AG04450 (cell line): ENCODE data around the gene CGB2. TPM values are rescaled to one million over a fixed set of nuclear protein-coding genes. Genes with fewer than 3 reads are reported as not detected.

Experiments used
- CTCF ChIA-PET: fragments of 300-600, 350-600 bp; formaldehyde crosslinking; extraction: SDS; loops from one replicate; lab custom pipeline; 2022; ENCODE audit warnings: antibody characterized with exemption, inconsistent platforms; lab: Charles Lee
- POLR2A ChIA-PET: fragments of 350-600 bp; formaldehyde crosslinking; extraction: SDS; loops from one replicate; lab custom pipeline; 2021; ENCODE audit warnings: antibody characterized with exemption, inconsistent platforms; lab: Yijun Ruan, JAX
- DNase-seq: peaks from one replicate; pipeline ENCODE4 v3.0.0-alpha.2; 2011; ENCODE audit warnings: low read depth, low spot score
- H3K27ac ChIP-seq: one replicate; pipeline ENCODE4 v1.5.1; 2012; ENCODE audit warnings: low read depth, low read length, control low read depth
- H3K27me3 ChIP-seq: one replicate; pipeline ENCODE4 v1.6.0; 2012; ENCODE audit warnings: low read length; ENCODE audit not compliant: control insufficient read depth, insufficient read depth
- H3K4me3 ChIP-seq: 2 replicates; pipeline ENCODE4 v1.5.1; 2011; ENCODE audit warnings: mild to moderate bottlenecking, low read depth, low read length, control low read depth
- H3K9me3 ChIP-seq: 2 replicates; pipeline ENCODE4 v1.5.1; 2012; ENCODE audit warnings: low read length; ENCODE audit not compliant: control insufficient read depth, insufficient read depth
- polyA plus RNA-seq: library from polyadenylated mRNA; depleted of rRNA; stranded (reverse); fragments of >200 nt; gene quantifications from 2 replicates; pipeline ENCODE4 v1.2.3, GENCODE V29; 2011
- TF ChIP-seq, protein P1 (sequence below): IDR thresholded peaks from 2 replicates; pipeline ENCODE4 v1.5.1; 2011; ENCODE audit warnings: low read depth, low read length, control low read depth, inconsistent platforms

CGB2 gene
- polyA plus RNA-seq, 1 experiment: not detected

DNA sequence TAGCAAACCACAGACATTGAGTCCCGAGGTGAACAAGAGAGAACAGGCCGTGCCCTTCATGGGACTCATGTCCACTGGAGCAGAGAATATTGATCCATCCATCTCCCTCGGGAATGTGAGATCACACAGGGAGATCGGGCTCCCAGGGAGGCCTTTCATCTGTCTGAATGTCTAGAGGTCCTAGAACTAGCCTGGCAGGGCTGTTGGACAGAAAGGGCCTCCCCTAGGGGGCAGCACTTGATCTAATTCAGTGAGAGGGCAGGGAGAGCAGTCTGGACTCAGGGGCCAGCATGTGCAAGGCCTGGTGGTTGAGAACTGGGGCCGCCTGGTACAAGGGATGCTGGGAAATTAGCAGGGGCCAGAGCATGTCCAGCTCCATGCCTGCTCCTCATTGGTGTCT, 33.7 kb upstream of the CGB2 start:
- TF ChIP-seq, protein P1, sequence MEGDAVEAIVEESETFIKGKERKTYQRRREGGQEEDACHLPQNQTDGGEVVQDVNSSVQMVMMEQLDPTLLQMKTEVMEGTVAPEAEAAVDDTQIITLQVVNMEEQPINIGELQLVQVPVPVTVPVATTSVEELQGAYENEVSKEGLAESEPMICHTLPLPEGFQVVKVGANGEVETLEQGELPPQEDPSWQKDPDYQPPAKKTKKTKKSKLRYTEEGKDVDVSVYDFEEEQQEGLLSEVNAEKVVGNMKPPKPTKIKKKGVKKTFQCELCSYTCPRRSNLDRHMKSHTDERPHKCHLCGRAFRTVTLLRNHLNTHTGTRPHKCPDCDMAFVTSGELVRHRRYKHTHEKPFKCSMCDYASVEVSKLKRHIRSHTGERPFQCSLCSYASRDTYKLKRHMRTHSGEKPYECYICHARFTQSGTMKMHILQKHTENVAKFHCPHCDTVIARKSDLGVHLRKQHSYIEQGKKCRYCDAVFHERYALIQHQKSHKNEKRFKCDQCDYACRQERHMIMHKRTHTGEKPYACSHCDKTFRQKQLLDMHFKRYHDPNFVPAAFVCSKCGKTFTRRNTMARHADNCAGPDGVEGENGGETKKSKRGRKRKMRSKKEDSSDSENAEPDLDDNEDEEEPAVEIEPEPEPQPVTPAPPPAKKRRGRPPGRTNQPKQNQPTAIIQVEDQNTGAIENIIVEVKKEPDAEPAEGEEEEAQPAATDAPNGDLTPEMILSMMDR: peak; percentile 55
- Histone ChIP-seq H3K9me3 (no peaks in the 10 kb centered on the region), H3K4me3 (no peak overlapping the region), H3K27ac (no peak overlapping the region), H3K27me3 (no peaks in the 10 kb centered on the region)
- ChIA-PET CTCF (interaction anchor here (0.7 to 3.5 kb wide), 12 partner anchors 10 to 210 kb away, joined by 3 to 28 read pairs (median 4); a partner anchor contains a TSS), POLR2A (interaction anchor here (0.7 to 0.8 kb wide), 2 partner anchors 84 to 126 kb away, joined by 3 to 4 read pairs; partner anchors contain the start of gene PPP1R15A)
- no peak for DNase-seq

DNA sequence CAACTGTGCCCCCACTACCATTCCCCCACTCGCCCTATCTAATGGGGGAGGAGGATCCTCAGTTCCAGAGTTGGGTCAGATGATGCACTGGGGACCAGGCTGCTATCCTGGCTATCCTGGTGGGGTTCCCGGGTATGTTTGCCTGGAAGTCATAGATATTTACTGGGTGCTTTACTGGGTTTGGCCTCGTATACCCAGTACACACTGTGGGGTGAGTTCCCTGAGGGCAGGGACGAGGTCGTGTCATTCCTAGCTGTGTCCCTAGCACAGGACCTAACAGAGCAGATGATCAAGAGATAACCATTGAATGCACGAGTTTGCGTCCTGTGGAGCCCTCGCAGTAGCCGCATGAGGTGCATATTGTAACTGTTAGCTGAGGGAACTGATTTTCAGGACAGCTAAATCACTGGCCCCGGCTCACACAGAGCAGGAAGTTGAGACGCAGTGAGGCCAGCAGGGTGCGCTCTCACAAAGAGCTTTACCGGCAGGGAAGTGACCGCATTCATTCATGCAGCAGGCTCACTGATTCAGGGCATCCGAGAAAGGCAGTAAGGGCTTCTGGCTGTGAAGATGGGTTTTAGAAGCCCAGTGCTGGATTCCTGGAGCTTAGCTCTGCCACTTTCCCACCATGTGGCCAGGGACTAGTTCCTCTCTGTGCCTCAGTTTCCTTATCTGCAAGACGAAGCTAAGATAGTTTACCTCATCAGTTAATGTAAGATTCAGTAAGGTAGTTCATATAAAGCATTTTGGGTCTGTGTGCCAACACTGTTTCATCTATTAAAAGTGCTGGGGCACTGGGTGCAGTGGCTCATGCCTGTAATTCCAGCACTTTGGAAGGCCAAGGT, 32.0 kb upstream of the CGB2 start:
- TF ChIP-seq, protein P1: peak; percentile 85
- DNase-seq: peak; percentile 43
- H3K27ac ChIP-seq: no peak overlapping the region
- H3K9me3 ChIP-seq: no peaks in the 10 kb centered on the region
- H3K4me3 ChIP-seq: no peak overlapping the region
- CTCF ChIA-PET: interaction anchor here (0.6 to 3.5 kb wide), 27 partner anchors 9 to 538 kb away, joined by 3 to 30 read pairs (median 4); partner anchors contain the start of gene CGB7
- H3K27me3 ChIP-seq: no peaks in the 10 kb centered on the region
- POLR2A ChIA-PET: interaction anchor here (0.6 kb wide), 2 partner anchors 18 to 128 kb away, joined by 3 read pairs; partner anchors contain the start of gene PPP1R15A

DNA sequence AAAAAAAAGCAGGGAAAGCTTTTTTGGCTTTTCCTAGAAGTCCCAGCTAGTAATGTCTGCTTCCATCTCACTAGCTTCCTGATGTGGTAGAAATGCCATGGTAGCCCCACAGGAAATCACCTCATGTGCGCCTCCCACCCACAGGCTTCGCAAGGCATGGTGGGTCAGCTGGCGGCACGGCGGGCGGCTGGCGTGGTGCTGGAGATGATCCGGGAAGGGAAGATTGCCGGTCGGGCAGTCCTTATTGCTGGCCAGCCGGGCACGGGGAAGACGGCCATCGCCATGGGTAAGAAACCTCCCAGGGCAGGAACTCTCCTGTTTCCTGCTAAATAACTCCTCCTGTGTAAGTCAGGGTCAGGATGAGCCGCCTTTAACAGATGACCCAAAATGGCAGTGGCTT, 27.6 kb upstream of the CGB2 start:
- ChIA-PET CTCF (interaction anchor here (0.6 to 2.2 kb wide), 5 partner anchors 10 to 195 kb away, joined by 3 to 15 read pairs (median 3); partner anchors contain the start of genes GYS1 and RUVBL2), POLR2A (interaction anchor here (1.0 to 1.1 kb wide), 2 partner anchors 11 to 195 kb away, joined by 3 read pairs; partner anchors contain the start of gene GYS1)
- no peak for DNase-seq
- no peaks in the 10 kb centered on the region for H3K27me3 ChIP-seq
- no peak overlapping the region for H3K27ac ChIP-seq
- no peak overlapping the region for H3K4me3 ChIP-seq
- TF ChIP-seq, protein P1: no peak
- H3K9me3 ChIP-seq: no peaks in the 10 kb centered on the region; the same call in 1 of the 2 replicates

DNA sequence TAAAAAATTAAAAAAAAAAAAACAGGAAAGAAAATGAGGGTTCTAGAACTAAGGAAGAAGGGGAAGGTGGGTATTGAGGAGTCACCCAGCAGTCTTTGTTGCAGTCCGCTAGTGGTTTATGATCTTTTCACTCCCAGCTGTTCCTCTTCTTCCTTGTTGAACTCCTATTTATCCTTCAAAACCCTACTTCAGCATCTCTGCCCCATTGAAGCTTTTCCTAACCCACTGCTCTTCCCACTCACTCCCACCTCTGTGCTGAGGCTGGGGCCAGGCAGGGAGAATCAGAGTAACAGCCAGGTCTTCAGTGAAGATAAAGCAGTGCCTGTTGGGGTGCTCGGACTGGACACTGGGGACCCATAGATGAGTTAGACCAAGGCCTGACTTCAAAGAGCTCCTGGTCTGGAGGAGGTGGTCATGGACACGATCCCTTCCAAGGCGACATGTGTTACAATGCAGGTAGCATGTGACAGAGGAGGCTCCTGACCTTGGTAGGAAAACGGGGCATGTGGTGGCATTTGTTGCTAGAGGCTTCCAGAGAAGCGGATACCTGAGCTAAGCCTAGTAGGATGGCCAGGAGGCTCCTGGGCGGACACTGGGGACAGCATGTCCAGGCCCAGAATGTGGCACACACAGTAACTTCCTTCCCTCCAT, 26.6 kb upstream of the CGB2 start:
- ChIA-PET POLR2A (interaction anchor here (1.1 kb wide), 1 partner anchor 12 kb away, joined by 3 read pairs; the partner anchor contains the start of gene GYS1), CTCF (interaction anchor here (2.2 kb wide), 1 partner anchor 11 kb away, joined by 15 read pairs; the partner anchor contains the start of genes GYS1 and RUVBL2)
- H3K27me3 ChIP-seq: no peaks in the 10 kb centered on the region
- H3K4me3 ChIP-seq: no peak overlapping the region
- TF ChIP-seq, protein P1: no peak
- no peak overlapping the region for H3K27ac ChIP-seq
- DNase-seq: no peak
- H3K9me3 ChIP-seq: no peaks in the 10 kb centered on the region; the same call in 1 of the 2 replicates
